ENCODE data around the gene SLAMF6.

Gene SLAMF6

DNA sequence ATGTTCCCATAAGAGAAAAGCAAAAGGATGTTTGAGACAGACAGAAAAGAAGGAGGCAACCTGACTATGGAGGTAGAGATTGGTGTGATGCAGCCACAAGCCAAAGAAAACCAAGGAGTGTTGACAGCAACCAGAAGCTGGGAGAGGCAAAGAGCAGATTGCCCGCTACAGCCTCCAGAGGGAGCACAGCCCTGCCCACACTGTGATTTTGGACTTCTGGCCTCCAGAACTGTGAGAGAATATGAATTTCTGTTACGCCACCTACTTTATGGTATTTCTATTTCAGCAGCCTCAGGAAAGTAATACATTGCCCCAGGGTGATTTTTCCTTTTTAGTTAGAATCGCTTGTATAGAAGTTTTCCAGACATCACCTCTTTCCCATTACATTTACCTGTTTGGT lies 28.4 kb downstream of the SLAMF6 start:
- TF ChIP-seq, protein P1, sequence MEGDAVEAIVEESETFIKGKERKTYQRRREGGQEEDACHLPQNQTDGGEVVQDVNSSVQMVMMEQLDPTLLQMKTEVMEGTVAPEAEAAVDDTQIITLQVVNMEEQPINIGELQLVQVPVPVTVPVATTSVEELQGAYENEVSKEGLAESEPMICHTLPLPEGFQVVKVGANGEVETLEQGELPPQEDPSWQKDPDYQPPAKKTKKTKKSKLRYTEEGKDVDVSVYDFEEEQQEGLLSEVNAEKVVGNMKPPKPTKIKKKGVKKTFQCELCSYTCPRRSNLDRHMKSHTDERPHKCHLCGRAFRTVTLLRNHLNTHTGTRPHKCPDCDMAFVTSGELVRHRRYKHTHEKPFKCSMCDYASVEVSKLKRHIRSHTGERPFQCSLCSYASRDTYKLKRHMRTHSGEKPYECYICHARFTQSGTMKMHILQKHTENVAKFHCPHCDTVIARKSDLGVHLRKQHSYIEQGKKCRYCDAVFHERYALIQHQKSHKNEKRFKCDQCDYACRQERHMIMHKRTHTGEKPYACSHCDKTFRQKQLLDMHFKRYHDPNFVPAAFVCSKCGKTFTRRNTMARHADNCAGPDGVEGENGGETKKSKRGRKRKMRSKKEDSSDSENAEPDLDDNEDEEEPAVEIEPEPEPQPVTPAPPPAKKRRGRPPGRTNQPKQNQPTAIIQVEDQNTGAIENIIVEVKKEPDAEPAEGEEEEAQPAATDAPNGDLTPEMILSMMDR (IDR thresholded peaks at IDR 0.05): no peak
- no peaks in the 10 kb centered on the region for H3K36me3 Mint-ChIP-seq (ENCODE audit: low read depth)
- peaks cover 15% of the 10 kb centered on the region for H3K9me3 Mint-ChIP-seq
- H3K27me3 Mint-ChIP-seq (ENCODE audit: low read depth, poor library complexity): no peaks in the 10 kb centered on the region
- no peak overlapping the region for H3K27ac Mint-ChIP-seq
- no peak for DNase-seq
- peaks cover 7% of the 10 kb centered on the region for H3K4me1 Mint-ChIP-seq
- H3K4me3 Mint-ChIP-seq: no peak overlapping the region

DNA sequence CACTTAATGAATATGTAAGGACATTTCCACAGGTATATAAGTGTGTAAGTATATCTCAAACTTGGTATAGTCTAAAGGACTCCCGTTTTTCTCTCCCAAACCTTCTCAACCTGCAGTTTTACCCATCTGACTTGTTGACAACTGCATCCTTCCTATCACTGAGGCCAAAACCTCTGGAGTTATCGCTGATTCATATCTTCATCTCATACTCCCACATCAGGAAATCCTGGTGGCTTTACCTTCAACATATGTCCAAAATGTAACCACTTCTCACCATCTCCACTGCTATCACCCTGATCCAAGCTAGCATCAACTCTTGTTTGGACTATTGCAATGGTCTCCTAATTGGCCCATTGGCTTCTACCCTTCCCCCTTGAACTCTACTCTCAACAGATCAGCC lies 30.4 kb downstream of the SLAMF6 start:
- Mint-ChIP-seq H3K27ac (no peak overlapping the region), H3K36me3 (ENCODE audit: low read depth) (no peaks in the 10 kb centered on the region)

DNA sequence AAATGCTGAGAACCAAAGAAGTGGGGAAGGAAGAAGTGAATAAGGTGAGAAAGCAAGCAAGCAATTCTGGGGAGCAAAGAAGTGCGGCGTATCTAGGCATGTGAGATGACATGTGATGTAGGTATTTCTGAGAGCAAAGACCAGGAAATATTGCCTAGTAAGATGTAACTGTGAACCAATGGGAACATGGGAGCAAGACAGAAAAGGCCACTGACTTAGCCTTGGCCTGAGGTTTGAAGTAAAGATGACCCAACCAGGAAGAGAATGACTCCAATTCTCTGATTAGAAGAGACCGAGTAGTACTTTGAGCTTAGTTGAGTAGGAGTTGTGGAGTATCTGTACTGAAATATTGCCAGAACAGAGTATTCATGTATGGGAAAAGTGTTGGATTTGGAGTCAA lies 31.1 kb downstream of the SLAMF6 start:
- TF ChIP-seq, protein P1 (IDR thresholded peaks at IDR 0.05): no peak
- Mint-ChIP-seq H3K9me3 (no peaks in the 10 kb centered on the region), H3K27me3 (ENCODE audit: low read depth, poor library complexity) (peaks cover 3% of the 10 kb centered on the region), H3K27ac (no peak overlapping the region), H3K4me1 (peaks cover 18% of the 10 kb centered on the region), H3K4me3 (no peak overlapping the region), H3K36me3 (ENCODE audit: low read depth) (no peaks in the 10 kb centered on the region)
- no peak for DNase-seq

More for the DNA sequence above, 30.4 kb downstream of the SLAMF6 start:
- TF ChIP-seq, protein P1 (IDR thresholded peaks at IDR 0.05): no peak
- no peak overlapping the region for H3K4me3 Mint-ChIP-seq
- H3K9me3 Mint-ChIP-seq: no peaks in the 10 kb centered on the region
- H3K27me3 Mint-ChIP-seq (ENCODE audit: low read depth, poor library complexity): peaks cover 2% of the 10 kb centered on the region
- DNase-seq: no peak
- peaks cover 18% of the 10 kb centered on the region for H3K4me1 Mint-ChIP-seq

DNA sequence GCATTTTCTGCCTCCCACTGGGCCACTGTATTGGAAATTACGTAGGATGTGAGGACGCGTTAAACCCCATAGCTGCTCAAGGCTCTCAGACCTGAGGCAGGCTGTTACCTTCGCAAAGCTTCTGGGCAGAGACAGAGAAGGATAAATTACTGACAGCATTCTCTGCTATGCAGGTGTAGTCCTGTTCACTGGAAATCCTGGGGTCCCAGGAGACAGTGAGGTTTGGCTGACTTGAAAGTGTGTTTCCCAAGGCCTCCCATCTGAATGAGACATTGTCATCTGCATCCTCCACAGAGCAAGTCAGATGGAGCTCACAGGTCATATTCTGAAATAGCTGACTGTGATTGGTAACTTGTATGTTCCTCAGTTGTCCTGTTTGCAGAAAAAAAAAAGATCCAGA lies 32.0 kb downstream of the SLAMF6 start:
- no peaks in the 10 kb centered on the region for H3K36me3 Mint-ChIP-seq (ENCODE audit: low read depth)
- no peaks in the 10 kb centered on the region for H3K9me3 Mint-ChIP-seq
- H3K4me3 Mint-ChIP-seq: no peak overlapping the region
- H3K4me1 Mint-ChIP-seq: peaks cover 18% of the 10 kb centered on the region
- no peak overlapping the region for H3K27ac Mint-ChIP-seq
- no peak for DNase-seq
- peaks cover 3% of the 10 kb centered on the region for H3K27me3 Mint-ChIP-seq (ENCODE audit: low read depth, poor library complexity)
- TF ChIP-seq, protein P1 (IDR thresholded peaks at IDR 0.05): no peak

DNA sequence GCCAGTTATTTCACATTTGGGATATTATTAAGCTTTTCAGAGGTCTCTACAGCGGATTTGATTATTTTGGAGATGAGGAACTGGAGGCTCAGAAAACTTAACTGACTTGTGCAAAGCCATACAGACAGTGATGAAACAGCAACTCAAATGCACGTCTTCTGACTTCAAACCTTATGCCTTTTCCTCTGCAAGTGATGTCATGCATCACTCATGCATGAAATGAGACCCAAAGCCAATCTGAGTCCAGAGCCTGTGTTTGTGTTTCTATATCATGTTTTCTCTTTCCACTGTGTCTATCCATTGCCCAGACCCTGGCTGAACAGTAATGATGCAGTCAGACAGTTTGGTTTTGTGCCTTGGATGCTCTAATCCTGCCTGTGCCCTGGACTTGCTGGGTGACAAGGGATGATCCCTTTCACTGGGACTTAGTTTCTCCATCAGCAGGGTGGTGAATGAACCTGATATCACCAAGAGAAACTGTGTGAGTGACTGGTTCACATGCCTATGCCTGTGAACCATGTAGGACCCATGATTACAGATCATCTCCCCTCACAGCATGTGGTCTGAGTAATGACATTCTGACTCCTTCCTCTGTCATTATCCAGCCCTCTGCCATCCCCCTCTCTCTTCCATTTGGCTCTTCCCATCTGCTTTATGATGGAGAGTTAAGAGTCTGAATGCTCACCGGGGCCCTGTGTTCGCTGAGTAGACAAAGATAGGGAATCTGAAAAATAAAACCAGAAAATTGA lies 33.4 kb downstream of the SLAMF6 start:
- no peak overlapping the region for H3K27ac Mint-ChIP-seq
- TF ChIP-seq, protein P1 (IDR thresholded peaks at IDR 0.05): no peak
- H3K9me3 Mint-ChIP-seq: no peaks in the 10 kb centered on the region
- DNase-seq: no peak
- H3K4me3 Mint-ChIP-seq: no peak overlapping the region
- no peaks in the 10 kb centered on the region for H3K36me3 Mint-ChIP-seq (ENCODE audit: low read depth)
- H3K4me1 Mint-ChIP-seq: peaks cover 18% of the 10 kb centered on the region
- peaks cover 3% of the 10 kb centered on the region for H3K27me3 Mint-ChIP-seq (ENCODE audit: low read depth, poor library complexity)
